NCI-H2081 treated with DMSO at 0.1 percent for 48 hours (cell line): Measurements from ENCODE around the gene SIK3.

Experiments used
- DNase-seq: peaks from one replicate; lab custom pipeline; 2025; lab: John Stamatoyannopoulos, UW

Gene SIK3

DNA sequence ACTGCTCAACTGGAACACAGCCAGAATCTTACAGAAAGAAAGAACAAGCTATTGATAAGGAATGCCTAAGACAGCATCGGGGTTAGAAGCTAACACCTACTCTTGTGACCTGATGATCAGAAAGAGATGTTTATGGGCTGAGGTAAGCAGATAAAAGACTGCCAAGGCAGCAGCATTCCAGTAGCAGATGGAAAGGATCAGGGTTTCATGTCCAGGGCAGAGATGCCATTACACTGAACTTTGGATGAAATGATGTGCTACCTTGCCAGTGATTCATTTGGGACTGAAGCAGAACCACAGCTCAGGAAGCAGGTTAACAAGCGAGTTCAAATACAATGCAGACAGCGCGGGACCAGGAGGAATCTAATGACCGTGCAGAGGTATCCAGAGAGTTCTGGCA is 233.7 kb downstream of the SIK3 start:
- DNase-seq: no peak

DNA sequence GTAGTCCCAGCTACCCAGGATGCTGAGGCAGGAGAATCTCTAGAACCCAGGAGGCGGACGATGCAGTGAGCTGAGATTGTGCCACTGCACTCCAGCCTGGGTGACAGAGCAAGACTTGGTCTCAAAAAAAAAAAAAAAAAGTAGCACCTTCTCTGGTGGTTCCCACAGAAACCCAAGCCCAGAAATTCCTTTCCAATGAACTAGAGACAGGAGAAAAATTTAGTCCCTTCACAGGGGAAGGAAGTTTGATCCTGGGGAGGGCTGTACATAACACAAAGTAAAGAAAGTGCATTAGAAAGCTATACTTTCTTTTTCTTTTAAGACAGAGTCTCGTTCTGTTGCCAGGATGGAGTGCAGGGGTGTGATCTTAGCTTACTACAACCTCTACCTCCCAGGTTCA is 235.3 kb downstream of the SIK3 start:
- DNase-seq: no peak

DNA sequence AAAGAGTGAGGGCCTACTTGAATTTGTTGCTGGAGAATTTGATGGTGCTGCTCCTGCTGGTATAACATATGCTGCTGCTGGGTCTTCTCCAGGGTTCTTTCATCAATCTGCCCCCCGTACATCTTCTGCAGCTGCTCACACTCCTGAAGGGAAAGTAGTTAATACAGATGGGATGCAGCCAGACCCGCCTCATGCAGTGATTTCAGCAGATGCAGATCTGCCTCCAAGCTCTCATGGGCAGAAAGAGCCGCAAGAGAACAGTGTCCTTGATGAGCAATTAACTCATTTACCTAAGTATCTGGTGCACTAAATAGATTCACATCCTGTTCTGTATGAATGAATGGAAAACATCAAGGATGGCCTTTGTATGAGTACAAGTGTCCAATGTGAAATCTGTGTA is 236.0 kb downstream of the SIK3 start:
- DNase-seq: no peak

DNA sequence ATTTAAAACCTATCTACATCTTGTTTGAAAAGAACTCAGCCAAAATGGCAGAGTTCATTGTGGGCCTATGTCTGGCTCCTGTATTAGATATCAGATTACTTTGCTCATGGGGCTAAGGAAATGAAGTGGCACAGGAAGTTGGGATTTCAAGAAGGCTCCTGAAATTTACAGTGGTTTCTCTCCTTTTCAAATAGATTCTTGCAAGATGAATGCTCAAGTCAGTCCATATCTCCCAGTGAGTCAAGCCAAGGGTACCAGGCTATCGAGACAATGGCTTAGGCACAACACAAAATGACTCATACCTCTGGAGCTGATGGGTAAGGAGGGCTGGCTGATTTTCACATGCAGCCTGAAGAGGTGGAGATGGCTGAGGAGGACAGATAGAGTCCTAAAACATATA is 236.7 kb downstream of the SIK3 start:
- DNase-seq: no peak

DNA sequence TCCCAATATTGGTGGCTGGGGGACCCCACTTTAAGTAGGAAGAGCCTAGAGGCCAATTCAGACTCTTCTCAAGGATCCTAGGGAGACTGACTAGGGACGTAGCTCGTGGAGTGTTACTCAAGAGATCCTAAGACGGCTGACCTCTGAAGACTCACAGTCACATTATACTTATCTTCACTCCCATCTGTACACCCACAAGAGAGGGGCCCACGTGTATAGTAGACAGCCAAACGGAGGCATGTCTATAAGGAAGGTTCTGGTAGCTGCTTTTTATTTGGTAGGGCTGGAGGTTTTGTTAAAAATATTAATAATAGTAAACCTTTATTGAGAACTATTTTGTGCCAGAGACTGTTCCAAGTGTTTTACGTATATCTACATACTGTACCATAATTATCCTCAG is 237.9 kb downstream of the SIK3 start:
- no peak for DNase-seq

DNA sequence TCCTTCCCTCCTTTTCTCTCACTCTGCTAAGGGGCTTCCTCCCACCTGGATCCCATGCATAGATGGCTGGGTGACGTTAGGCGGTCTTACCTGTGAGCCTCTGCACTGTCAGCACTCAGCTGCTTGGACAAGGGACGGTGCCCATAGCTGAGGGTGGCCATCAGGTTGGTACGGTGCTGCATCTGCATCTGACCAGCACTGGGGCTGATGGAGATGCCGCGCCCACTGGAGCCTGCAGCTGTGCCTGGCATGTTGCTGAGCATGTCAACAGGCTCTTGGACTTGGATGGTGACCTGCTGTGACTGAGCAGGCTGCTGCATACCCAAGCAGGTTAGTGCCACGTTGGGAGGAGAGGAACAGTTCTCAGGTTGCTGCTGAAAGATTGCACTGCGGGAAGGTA is 239.1 kb downstream of the SIK3 start:
- DNase-seq: no peak

DNA sequence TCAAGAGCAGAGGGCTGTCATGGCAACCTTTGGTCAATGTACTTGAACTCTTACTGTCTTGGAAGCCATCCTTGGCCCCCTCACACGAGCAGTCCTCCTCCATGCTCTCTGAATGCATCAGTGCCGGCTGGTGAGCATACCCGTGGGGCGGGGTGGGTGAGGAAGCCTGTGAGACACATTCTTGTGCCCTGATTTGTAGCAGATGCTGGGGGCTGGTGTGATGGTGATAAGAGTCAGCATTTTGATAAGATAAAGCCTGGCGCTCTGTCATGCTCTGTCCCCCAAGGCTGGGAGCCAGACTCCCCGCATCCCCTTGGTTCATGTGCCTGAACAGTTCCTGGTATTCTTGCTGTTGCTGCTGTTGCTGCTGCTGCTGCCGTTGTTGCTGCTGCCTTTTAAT is 240.3 kb downstream of the SIK3 start:
- DNase-seq: no peak

DNA sequence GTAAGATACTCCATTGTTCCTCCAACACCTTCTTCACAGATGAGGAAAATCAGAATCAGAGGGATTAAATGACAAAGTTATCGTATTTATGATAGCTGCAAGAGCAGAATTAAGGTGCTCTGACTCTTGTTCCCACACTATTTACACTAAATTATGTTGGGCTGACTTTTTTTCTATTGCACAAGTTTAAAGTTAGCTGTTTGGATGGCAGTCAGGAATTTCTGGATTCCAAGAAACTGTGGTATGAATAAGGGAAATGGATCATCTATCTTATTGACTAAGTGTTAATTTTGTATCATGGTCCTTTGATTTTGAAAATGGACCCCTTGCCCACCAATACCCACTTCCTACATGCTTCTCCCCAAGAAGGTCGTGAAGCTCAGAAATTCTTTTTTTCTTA is 240.9 kb downstream of the SIK3 start:
- no peak for DNase-seq

DNA sequence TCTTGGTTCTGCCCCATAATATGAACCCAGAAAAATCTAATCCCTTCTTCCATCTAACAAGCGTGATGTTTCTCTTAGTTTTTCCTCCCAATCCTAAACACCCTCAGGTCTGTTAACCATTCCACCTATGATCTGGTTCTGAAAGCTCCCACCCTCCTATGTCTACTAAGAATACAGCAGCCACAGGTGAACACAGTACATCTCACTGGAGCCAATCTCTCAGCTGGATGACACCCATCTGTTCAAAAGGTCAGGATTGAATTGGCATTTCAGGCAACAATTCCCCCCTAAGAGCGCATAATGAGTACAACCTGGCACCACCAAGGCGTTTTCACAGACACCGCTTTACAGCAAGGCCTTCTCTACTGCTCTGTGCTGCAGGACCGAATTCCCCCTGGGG is 241.8 kb downstream of the SIK3 start:
- no peak for DNase-seq

DNA sequence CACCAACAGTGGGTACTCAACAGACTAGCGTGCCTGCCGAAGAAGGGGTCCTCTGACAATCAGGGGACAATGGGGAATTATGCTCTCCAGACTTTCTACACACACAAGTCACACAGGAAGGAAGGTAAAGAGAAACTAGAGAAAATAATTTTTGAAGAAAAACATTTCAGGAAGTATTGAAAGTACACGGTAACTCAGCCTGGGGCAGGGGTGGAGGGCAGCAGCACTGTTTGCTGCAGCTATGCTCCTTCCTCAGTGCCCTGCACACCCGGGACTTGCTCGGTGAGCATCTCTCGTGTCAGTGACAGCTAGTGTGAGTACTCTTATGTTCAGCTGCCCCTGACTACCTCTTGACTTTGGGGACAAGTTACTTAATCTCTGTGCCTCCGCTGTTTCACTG is 242.8 kb downstream of the SIK3 start:
- DNase-seq: no peak

DNA sequence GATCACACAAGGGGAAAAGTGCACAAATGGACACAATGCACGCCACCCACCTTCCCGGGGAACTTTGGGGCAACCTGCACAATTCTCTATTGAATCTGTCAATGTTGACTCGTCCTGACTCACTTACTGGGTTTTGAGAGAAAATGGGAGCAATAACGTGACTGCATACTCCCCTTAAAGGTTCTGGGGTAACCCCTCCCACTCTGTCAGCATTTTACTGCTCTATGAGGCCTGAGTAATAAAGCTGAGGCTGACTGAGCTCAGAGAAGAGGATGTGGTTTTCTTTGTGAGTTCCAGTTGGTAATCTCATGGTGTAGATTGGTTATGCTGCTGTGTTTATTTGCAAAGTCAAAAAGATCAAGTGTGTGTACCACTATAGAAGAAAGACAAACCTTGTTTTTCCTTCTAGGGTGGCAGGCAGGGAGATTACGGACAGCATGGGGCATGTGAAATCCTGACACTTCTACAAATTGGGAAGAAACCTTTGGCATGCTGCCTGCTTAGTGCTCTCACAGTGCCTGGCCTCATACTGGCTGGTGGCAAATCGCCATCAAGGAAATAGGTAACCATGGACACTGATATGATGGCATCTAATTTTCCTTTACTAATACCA is 244.7 kb downstream of the SIK3 start:
- DNase-seq: no peak

DNA sequence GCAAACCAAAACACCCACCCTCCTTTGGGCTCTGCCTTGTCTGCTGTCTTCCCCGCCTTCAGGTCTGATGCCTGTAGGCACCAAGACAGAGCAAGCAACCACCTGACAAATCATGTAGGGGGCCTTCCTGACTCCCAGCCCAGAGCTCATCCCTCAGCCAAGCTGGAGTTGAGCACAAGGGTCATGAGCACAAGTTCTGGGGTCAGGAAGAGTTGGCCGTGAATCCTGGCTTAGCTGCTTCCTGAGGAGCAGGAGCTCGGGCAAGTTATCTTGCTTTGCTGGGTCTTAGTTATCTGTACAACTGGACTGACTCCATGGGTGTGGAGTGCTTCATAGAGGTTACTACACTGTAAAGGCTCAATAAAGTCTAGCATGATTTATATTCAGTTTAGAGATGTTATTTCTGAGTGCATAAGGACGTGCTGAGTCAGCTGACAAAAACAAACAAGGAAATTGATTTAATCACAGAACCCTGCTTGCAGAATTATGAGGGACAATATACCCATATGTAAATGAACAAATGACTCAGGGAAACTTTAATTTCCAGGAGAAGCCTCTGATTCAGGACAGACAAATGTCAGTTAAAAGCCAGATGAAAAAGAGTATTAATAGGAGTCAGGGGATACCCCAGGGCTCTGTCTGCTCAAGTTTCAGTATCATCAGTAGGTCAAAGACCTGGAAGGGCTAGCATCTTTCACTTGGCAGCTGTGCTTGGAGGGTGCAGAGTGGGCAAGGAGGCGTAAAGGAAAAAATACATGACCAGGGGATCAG is 245.8 kb downstream of the SIK3 start:
- DNase-seq: no peak

DNA sequence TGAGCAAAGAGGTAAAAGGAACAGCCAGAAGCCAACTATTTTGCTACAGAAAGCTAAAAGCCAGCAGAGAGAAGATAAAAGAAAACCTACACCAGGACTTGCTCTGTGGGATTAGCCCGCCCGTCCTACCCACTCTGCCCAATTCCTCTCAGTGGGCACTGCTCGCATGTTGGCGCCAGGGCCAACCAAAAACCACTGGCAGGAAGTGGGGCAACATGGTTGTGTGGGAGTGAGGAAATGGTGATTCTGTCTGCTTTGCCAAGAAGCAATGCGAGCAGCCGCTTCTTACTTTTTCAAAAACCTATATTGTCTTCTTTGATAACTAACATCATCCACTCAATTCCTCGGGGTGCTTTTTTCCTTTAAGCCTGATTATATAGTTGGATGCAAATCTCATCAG is 246.6 kb downstream of the SIK3 start:
- DNase-seq: no peak

DNA sequence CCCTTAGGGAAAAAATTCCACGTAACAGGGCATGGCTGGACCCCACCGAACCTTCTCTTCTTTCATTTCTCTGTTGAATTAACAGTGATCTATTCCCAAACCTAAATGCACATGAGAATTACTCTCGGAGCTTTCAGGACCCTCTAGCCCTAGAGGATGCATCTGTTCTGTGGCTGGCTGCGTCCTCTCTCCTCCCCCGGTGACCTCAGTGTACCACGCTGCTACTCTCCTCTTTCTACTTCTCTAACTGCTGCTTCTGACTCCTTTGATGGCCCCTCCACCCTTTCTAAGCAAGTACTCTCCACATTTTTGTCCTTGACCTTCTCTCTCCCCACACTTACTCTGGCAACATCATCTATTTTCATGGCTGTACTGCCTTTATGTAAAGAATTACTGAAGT is 248.7 kb downstream of the SIK3 start:
- DNase-seq: no peak

DNA sequence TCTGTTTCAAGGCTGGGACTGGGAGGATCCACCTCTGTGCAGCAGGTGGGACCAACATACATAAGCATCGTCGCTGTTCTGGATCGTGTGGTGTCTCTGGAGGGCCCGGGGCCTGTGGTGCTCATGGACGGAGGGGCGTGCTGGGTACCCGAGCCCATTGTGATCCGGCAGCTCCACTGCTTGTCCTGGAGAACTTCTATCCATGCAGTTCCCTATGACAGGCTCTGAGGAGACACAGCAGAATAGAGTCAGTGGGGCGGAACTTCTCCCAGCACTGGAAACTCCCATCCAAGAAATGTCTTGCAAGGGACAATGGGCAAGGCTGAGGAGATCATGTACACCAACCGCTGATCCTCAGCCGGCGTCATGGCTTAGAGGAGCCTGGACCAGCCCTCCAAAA is 249.2 kb downstream of the SIK3 start:
- DNase-seq: no peak

DNA sequence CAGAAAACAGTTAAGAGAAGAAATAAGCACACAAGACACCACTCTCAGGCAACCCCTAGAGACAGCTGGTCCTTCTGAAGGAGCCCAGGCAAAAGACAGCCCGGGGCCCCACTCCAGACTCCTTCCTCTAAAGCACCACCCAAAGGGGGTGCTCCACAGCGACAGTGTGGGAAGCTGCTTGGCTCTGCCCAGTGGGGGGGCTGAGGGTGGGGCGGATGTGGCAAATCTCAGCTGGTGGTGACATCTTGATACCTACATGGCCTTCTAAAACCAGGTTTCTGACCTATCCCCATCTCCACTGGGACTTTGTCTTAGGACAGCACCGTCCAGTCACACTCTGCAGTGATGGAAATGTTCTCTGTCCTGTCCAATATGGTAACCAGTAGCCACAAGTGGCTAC is 250.6 kb downstream of the SIK3 start:
- DNase-seq: no peak

DNA sequence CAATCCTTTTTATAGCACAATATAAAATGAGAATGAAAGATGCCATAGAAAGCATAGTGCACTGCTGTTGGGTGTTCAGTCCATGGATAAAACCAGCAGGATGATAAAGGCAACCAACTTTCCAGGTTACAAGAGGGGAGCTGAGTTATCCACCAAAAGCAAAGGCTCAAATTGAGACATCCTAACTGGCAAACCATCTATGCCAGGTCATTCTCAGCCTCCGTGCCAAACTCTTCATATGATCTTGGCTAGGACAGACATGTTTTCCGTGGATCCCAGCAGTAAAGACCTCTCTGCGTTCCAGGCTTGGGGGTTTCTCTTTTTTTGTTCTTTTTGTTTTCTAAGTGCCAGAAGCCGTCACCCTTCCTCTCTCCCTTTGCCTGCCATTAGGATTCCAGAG is 253.5 kb downstream of the SIK3 start:
- DNase-seq: no peak

DNA sequence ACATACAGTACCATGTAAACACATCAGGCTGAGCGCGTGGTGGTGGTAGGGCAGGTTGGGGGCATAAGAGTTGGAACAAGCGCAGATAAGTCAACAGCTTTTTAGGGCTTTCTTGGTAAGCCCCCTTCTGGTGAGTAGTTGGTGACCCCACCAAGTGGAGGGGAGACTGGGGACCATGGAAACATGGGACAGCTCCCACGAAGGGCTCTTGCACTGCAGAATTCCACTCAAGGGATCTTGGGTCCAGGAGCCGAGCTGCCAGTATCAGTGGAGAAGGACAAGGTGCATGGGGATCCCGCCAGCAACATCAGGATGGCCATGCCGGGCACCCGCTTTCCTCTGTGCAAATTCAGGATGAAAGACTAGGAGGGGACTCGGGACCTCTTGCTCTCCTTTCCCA is 254.6 kb downstream of the SIK3 start:
- no peak for DNase-seq

DNA sequence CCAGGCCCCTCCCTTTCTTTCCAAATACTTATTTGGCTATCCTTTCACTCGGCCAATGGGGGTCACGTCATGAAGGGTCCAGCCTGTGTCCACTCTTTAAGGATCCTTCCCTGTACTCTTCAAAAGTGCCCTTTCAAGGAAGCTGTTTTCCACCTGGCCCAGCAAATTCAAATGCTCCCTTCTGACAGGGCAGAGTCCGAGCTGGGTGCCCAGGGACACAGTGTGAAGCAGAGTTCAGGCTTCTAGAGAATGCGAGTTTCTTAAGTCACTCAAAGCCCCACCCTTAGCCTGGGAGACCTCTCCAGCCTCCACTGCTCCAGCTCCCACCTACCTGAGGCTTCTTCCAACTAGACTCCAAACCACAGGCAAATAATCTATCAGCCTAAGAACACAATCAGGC is 255.3 kb downstream of the SIK3 start:
- no peak for DNase-seq

DNA sequence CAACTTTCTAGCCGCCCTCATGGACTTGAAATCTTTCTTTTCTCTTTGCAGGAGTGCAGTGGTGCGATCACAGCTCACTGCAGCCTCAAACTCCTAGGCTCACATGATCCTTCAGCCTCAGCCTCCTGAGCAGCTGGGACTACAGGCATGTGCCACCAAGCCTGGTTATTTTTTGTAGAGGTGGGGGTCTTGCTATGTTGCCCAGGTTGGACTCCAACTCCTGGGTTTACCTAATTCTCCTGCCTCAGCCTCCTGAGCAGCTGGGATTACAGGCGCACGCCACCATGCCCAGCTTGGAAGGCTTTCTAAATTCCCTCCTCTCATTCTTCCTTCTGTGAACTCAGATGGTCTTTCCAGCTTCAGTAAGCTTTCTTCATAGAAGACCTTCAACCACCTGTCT is 256.1 kb downstream of the SIK3 start:
- DNase-seq: no peak

DNA sequence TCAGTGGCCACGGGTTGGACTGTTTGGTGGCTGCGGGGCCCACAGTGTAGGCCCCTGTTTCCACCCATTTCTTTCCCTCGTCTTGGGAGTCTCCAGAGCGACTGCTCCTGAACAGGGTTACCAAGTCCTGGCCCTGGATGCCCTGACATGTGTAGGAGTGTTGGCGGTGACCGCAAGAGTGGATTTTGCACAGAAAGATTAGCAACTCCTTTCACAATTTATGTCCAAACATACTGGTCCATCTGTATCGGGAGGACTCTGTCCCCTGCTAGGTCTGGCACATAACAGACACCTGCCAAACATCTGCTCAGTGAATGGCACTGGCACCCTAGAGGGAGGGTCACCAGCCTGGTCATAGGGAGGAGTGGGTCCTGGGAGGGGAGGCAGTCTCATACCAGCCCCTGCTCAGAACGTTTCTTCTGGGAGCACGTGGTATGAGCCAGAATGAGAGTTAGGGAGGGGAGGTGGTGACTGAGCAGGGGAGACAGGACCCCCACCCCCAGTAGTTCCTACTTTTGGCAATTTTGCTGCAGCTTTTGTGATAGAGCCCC is 257.4 kb downstream of the SIK3 start:
- no peak for DNase-seq

DNA sequence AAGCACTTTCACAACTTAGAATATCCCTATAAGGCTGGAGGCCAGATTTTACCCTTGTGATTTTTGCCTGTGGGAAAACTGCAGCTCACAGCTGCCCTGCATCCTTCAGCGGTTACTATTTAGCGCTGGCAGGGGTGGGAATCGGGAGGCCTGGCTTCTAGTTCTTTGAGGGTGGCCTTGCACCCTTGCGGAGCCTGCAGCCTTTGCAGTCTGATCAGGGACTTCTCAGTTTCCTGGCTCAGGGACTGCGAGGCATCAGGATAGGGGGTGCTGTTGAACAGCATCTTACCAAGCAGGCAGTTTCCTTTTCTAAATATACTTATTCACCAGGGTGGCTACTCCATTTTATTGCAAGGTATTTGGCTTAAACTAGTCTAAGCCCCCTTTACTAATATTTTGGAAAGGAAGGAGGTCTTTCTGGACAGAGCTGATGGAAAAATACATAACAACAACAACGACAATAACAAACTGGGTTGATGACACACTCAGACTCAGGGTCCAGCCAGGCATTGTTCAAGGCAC is 257.9 kb downstream of the SIK3 start:
- DNase-seq: no peak

DNA sequence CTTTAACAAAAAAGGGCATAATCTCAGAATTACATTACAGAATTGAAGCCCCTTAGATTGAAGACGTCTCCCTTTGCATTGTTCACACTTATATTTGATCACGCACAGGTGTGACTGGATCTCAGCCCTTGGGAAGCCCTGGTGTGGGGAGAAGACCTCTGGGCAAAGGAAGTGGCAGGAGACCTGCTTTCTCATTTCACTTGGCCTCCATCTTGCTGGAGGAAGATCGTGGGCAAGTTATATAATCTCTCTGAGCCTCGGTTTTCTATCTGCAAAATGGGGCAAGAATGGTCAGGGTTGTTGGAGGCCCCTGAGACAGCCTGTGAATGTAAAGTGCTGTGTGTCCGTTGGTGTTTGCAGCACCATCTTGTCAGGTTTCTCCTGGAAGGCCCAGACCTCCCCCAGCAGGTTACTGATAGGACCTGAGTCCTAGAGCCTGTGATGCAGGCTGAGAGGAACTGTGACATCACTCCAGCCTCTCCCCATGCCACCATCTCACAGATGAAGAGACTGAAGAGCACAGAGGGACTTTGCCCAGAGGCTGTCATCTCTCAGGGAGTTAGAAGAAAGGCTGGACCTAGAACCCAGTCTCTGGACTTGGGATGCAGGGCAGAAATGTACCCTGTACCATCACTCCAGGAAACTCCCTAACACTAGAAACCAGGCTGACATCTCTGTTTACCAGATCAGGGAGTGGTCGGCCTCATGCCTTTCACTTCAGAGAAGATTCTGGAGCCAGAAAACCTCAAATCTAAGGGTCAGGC is 259.7 kb downstream of the SIK3 start:
- no peak for DNase-seq
